ENCODE results near the gene SERPINA4.

The SERPINA4 gene

GRCh38 chr14:94583557-94583956 lies 22.3 kb downstream of the SERPINA4 start:
- TF ChIP-seq, protein P1, sequence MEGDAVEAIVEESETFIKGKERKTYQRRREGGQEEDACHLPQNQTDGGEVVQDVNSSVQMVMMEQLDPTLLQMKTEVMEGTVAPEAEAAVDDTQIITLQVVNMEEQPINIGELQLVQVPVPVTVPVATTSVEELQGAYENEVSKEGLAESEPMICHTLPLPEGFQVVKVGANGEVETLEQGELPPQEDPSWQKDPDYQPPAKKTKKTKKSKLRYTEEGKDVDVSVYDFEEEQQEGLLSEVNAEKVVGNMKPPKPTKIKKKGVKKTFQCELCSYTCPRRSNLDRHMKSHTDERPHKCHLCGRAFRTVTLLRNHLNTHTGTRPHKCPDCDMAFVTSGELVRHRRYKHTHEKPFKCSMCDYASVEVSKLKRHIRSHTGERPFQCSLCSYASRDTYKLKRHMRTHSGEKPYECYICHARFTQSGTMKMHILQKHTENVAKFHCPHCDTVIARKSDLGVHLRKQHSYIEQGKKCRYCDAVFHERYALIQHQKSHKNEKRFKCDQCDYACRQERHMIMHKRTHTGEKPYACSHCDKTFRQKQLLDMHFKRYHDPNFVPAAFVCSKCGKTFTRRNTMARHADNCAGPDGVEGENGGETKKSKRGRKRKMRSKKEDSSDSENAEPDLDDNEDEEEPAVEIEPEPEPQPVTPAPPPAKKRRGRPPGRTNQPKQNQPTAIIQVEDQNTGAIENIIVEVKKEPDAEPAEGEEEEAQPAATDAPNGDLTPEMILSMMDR (IDR thresholded peaks at IDR 0.05; ENCODE audit: poor library complexity, severe bottlenecking) = no peak
- no peaks in the 10 kb centered on the region for H3K36me3 ChIP-seq (ENCODE audit: low read depth)
- H3K27ac ChIP-seq (ENCODE audit: poor library complexity, severe bottlenecking) = no peak overlapping the region
- DNase-seq (ENCODE audit: low spot score) = no peak
- no peak overlapping the region for H3K4me3 ChIP-seq (ENCODE audit: severe bottlenecking)
- H3K4me1 ChIP-seq (ENCODE audit: insufficient read depth, poor library complexity, severe bottlenecking) = no peaks in the 10 kb centered on the region
- ATAC-seq (ENCODE audit: low read depth) = no peak
- H3K9me3 ChIP-seq (ENCODE audit: severe bottlenecking) = peaks cover 2% of the 10 kb centered on the region
- H3K27me3 ChIP-seq (ENCODE audit: insufficient read depth, poor library complexity, severe bottlenecking) = no peaks in the 10 kb centered on the region

DNA sequence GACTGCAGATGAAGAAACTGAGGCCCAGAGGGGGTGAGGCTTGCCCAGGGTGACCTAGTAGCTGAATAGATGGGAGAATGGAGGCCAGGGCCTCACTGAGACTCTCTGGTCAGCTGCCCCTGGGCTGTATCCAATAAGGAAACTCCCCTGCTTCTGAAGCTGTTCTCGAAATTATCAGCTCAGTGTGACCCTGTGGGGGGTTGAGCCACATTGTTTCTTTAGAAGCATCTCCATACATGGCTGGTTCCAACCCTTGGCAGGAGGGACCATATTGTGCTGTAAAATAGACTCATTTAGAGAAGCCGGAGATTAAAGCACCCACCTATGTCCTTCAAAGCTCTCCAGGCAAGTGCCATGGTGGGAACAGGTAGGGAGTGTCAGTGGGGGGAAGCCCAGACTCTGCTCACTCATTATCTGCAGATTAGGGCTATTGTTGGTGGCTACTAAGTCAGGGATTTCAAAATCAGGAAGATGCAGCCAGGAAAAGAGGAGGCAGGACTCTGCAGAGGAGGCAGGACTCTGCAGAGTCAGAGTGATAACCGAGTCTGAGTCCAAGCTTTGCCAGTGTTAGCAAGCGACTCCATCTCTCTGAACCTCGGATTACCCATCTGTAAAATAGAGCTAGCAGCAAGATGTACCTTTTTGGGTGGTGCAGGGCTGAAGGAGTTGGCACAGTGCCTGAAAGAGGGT lies 23.5 kb downstream of the SERPINA4 start:
- Histone ChIP-seq H3K27me3 (ENCODE audit: insufficient read depth, poor library complexity, severe bottlenecking) (no peaks in the 10 kb centered on the region), H3K9me3 (ENCODE audit: severe bottlenecking) (peaks cover 2% of the 10 kb centered on the region), H3K4me1 (ENCODE audit: insufficient read depth, poor library complexity, severe bottlenecking) (no peaks in the 10 kb centered on the region), H3K36me3 (ENCODE audit: low read depth) (no peaks in the 10 kb centered on the region), H3K27ac (ENCODE audit: poor library complexity, severe bottlenecking) (no peak overlapping the region), H3K4me3 (ENCODE audit: severe bottlenecking) (no peak overlapping the region)
- DNase-seq (ENCODE audit: low spot score) (no peak), ATAC-seq (ENCODE audit: low read depth) (no peak)
- TF ChIP-seq, protein P1 (IDR thresholded peaks at IDR 0.05; ENCODE audit: poor library complexity, severe bottlenecking) = no peak

DNA sequence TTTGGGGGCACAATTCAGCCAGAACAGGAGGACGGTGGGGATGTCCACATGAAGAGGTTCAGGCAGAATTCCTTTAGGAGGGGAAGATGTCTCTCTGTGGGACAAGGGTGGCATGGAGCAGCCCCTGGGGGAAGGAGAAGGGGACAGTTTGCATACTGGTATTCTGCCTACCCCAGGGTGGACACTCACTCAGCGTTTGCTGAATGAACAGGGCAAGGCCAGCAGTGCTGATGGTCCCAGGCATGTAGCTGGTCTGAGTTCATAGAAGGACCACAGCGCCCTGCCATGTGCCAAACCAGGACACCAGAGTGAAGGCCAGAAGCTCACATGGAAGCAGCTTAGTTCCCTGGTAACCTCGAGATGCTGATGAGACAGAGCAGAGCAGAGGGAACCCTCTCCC lies 25.4 kb downstream of the SERPINA4 start:
- H3K27me3 ChIP-seq (ENCODE audit: insufficient read depth, poor library complexity, severe bottlenecking) = no peaks in the 10 kb centered on the region
- H3K9me3 ChIP-seq (ENCODE audit: severe bottlenecking) = peaks cover 2% of the 10 kb centered on the region
- H3K36me3 ChIP-seq (ENCODE audit: low read depth) = no peaks in the 10 kb centered on the region
- TF ChIP-seq, protein P1 (IDR thresholded peaks at IDR 0.05; ENCODE audit: poor library complexity, severe bottlenecking) = no peak
- ATAC-seq (ENCODE audit: low read depth) (no peak), DNase-seq (ENCODE audit: low spot score) (no peak)
- no peak overlapping the region for H3K4me3 ChIP-seq (ENCODE audit: severe bottlenecking)
- no peaks in the 10 kb centered on the region for H3K4me1 ChIP-seq (ENCODE audit: insufficient read depth, poor library complexity, severe bottlenecking)
- H3K27ac ChIP-seq (ENCODE audit: poor library complexity, severe bottlenecking) = no peak overlapping the region

GRCh38 chr14:94588311-94588710 lies 27.1 kb downstream of the SERPINA4 start:
- H3K4me3 ChIP-seq (ENCODE audit: severe bottlenecking) = no peak overlapping the region
- no peak for ATAC-seq (ENCODE audit: low read depth)
- no peaks in the 10 kb centered on the region for H3K36me3 ChIP-seq (ENCODE audit: low read depth)
- no peaks in the 10 kb centered on the region for H3K27me3 ChIP-seq (ENCODE audit: insufficient read depth, poor library complexity, severe bottlenecking)
- no peaks in the 10 kb centered on the region for H3K4me1 ChIP-seq (ENCODE audit: insufficient read depth, poor library complexity, severe bottlenecking)
- peaks cover 2% of the 10 kb centered on the region for H3K9me3 ChIP-seq (ENCODE audit: severe bottlenecking)
- H3K27ac ChIP-seq (ENCODE audit: poor library complexity, severe bottlenecking) = no peak overlapping the region
- no peak for DNase-seq (ENCODE audit: low spot score)
- TF ChIP-seq, protein P1 (IDR thresholded peaks at IDR 0.05; ENCODE audit: poor library complexity, severe bottlenecking) = no peak

- Histone ChIP-seq H3K4me1 (ENCODE audit: insufficient read depth, poor library complexity, severe bottlenecking) (no peaks in the 10 kb centered on the region), H3K27me3 (ENCODE audit: insufficient read depth, poor library complexity, severe bottlenecking) (no peaks in the 10 kb centered on the region), H3K9me3 (ENCODE audit: severe bottlenecking) (no peaks in the 10 kb centered on the region), H3K27ac (ENCODE audit: poor library complexity, severe bottlenecking) (no peak overlapping the region), H3K4me3 (ENCODE audit: severe bottlenecking) (no peak overlapping the region), H3K36me3 (ENCODE audit: low read depth) (no peaks in the 10 kb centered on the region)
- TF ChIP-seq, protein P1 (IDR thresholded peaks at IDR 0.05; ENCODE audit: poor library complexity, severe bottlenecking) = no peak
- DNase-seq (ENCODE audit: low spot score) (no peak), ATAC-seq (ENCODE audit: low read depth) (no peak)
Measured at GRCh38 chr14:94591073-94591472, 29.8 kb downstream of the SERPINA4 start.
